ENCODE data around the gene COL18A1.

The COL18A1 gene

DNA sequence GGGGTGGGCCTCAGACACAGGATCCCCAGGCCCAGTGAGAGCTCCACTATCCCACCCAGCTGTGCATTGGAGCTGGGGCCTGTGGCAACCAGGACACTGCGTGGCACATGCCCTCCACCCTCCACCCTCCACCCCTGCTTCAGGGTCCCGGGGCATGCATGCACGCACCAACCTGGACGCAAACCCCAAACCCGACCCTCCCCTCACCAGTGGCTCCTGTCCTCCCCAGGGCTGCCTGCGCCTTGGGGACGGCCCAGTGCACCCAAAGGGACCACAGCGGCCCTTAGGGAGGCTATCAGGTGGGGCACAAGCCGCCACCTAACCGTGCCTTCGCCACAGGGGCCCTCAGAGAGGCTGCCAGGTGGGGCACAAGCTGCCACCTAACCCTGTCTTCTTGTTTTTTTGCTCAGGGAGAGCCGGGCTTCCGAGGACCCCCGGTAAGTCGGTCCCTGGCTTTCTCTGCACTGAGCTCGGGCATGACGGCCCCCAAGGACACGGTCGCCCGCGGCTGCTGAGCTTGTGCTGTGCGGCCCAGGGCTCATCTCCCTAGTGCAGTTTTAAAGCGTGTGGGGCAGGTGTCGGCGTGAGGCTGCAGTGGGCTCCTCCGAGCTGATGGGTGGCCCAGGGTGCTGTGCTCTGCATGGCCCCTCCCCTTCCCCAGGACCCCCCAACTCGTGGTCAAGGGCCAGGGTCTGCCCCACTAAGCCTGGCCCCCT is 89.3 kb downstream of the COL18A1 start:
- TF ChIP-seq, protein P1, sequence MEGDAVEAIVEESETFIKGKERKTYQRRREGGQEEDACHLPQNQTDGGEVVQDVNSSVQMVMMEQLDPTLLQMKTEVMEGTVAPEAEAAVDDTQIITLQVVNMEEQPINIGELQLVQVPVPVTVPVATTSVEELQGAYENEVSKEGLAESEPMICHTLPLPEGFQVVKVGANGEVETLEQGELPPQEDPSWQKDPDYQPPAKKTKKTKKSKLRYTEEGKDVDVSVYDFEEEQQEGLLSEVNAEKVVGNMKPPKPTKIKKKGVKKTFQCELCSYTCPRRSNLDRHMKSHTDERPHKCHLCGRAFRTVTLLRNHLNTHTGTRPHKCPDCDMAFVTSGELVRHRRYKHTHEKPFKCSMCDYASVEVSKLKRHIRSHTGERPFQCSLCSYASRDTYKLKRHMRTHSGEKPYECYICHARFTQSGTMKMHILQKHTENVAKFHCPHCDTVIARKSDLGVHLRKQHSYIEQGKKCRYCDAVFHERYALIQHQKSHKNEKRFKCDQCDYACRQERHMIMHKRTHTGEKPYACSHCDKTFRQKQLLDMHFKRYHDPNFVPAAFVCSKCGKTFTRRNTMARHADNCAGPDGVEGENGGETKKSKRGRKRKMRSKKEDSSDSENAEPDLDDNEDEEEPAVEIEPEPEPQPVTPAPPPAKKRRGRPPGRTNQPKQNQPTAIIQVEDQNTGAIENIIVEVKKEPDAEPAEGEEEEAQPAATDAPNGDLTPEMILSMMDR (conservative IDR thresholded peaks at IDR 0.05; ENCODE audit: control insufficient read depth, insufficient read depth, low read depth, low read length): no peak
- no peak for DNase-seq (ENCODE audit: low read depth)
- no peak overlapping the region for H3K4me3 ChIP-seq (ENCODE audit: control insufficient read depth, low read depth, low read length)

DNA sequence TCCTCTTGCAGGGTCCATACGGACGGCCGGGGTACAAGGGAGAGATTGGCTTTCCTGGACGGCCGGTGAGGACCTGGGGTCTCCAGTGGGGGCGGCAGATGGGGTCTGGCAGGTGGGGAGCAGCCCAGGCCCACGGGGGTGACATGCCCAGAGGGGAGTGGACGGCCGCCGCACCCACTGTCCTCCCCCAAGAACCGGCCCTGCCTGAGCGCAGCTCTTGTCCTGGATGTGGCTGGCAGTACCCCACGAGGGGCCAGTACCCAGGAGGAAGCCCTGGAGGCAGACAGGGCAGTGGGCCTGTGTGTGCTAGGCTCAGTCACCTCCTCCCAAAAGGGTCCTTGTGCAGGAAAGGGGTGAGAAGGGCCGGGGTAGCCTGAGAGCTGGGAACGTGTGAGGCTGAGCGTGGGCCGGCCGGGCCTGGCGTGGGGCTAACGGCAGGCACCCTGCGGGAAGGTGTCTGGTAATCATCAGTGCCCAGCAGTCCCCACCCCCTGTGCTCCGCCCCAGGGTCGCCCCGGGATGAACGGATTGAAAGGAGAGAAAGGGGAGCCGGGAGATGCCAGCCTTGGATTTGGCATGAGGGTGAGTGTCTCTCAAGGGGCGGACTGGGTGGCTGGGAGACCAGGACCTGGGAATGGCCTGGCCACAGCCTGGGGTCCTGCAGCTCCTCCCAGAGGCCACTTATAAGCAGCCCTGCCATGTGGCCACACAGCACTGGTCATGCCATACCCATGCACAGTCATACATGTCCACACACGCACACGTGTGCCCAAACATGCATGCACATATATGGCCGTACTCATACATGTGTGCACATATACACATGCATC is 90.1 kb downstream of the COL18A1 start:
- H3K4me3 ChIP-seq (ENCODE audit: control insufficient read depth, low read depth, low read length): no peak overlapping the region
- TF ChIP-seq, protein P1 (conservative IDR thresholded peaks at IDR 0.05; ENCODE audit: control insufficient read depth, insufficient read depth, low read depth, low read length): no peak
- no peak for DNase-seq (ENCODE audit: low read depth)

DNA sequence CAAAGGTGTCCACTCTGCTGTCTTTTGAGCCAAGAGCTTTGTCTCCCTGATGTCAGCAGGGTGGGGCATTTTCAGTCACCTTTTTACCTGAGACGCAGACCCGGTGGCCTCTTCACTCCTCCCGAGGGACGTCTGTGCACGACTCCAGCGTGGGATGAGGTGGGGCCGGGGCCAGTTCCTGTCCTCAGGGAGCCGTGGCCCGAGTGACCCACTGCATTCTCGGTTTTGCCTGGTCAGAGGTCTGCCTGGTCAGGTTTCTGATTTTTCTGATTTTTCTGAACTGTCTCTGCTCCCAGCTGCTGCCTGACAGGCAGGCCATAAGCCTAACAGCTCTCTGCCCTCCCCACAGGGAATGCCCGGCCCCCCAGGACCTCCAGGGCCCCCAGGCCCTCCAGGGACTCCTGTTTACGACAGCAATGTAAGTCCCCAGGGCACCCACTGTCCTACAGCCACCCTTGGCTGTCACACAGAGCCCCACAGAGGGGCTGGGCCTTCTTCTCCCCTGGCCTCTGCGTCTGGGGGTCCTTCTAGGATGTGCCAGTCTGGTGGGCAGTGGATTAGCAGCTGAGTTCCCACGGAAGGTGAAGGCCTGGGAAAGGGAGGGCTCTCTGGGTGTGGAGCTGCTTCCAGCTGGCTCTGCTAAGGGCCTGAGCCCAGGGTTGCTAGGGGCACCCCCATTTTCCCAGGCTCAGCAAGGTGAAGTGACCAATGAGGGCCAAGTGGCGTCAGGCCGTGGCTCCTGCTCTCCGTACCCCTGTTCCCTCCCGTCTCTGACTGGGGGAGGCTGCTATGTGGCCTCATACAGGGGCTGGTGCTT is 91.4 kb downstream of the COL18A1 start:
- H3K4me3 ChIP-seq (ENCODE audit: control insufficient read depth, low read depth, low read length): no peak overlapping the region
- TF ChIP-seq, protein P1 (conservative IDR thresholded peaks at IDR 0.05; ENCODE audit: control insufficient read depth, insufficient read depth, low read depth, low read length): no peak
- DNase-seq (ENCODE audit: low read depth): no peak

DNA sequence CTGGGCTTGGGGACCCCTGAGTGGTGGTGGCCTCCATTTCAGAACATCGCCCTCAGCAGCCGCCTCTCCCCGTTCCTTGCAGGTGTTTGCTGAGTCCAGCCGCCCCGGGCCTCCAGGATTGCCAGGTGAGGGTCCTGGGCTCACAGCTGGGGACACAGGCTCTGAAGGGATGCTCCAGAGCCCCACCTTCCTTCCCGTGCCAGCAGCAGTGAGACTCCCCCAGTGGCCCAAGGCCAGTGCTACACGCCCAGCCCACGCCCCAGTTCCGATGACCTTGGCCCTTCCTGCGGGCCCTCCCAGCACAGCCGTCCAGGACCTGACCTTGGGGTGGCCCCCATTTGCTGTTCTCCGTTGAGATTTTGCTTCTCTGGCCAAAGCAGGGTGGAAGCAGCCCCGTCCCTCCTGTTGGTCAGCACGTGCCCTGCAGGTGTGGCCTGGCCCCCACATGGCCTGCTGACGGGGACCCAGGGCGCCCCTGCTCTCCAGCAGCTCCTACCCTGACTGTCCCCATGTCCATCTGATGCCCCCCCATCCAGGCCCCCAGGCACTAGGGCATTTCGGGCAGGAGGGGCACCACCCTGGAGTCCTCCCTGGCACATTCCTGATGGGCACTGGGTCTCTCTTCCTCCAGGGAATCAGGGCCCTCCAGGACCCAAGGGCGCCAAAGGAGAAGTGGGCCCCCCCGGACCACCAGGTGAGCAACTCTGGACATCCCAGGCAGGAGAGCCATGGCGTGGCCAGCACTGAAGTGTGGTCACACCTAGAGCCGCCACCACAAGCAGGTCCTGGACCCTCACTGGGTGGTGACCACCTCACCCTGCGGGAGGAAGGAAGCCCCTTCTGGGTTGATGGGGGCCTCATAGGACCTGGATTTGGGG is 92.2 kb downstream of the COL18A1 start:
- H3K4me3 ChIP-seq (ENCODE audit: control insufficient read depth, low read depth, low read length): no peak overlapping the region
- DNase-seq (ENCODE audit: low read depth): no peak

DNA sequence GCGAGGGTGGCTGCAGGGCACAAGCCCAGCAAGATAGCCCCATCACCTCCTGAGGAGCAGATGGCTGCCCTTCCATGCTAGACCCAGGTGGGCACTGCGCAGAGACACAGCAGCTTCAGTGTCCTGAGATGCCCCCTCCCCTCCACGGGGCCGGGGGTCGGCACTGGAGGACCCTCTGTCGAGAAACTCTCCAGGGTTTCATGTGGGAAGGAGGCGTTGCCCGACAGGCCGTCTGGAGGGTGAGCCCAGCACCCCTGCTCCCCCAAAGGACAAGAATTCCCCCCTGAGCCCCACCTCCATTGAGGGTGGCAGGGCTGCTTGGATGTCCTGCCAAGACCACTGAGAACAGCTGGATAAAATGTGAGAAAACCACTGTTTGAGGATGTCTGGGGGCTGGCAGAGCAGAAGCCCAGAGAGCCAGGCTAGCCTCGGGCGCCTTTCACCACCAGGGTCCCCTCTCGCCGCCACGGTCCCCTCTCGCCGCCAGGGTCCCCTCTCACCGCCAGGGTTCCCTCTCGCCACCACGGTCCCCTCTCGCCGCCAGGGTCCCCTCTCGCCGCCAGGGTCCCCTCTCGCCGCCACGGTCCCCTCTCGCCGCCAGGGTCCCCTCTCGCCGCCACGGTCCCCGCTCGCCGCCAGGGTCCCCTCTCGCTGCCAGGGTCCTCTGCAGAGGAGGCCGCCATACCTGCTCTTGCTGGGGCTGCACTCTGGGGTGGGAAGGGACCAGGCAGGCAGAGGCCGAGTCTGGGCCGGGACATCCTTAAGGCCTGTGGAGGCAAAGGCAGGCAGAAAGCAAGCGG is 93.1 kb downstream of the COL18A1 start:
- no peak for DNase-seq (ENCODE audit: low read depth)
- H3K4me3 ChIP-seq (ENCODE audit: control insufficient read depth, low read depth, low read length): no peak overlapping the region
- TF ChIP-seq, protein P1 (conservative IDR thresholded peaks at IDR 0.05; ENCODE audit: control insufficient read depth, insufficient read depth, low read depth, low read length): no peak

More for the DNA sequence above, 92.2 kb downstream of the COL18A1 start:
- TF ChIP-seq, protein P1 (conservative IDR thresholded peaks at IDR 0.05; ENCODE audit: control insufficient read depth, insufficient read depth, low read depth, low read length): no peak

Measured in fibroblast of mammary gland (primary cell).